ENCODE data around the gene RTP1.

DNA sequence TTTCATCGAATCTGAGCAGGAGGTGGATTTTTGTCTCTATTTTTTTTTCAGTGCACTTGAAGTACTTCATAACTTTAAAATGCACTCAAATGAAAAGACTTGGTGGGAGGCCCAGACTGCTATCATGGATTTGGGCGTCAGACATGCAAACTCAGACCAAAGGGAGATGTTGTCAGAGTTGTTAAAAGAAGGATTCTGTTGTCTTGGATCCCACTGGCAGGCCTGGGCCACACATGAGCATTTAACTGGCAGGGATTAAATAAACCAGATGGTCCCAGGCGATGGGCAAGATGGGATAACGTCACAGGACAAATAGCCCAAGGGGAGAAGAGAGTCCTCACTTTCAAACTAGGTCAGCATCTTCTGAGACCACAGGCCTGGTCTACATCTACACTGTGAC lies 15.4 kb downstream of the RTP1 start:
- TF ChIP-seq, protein P1, sequence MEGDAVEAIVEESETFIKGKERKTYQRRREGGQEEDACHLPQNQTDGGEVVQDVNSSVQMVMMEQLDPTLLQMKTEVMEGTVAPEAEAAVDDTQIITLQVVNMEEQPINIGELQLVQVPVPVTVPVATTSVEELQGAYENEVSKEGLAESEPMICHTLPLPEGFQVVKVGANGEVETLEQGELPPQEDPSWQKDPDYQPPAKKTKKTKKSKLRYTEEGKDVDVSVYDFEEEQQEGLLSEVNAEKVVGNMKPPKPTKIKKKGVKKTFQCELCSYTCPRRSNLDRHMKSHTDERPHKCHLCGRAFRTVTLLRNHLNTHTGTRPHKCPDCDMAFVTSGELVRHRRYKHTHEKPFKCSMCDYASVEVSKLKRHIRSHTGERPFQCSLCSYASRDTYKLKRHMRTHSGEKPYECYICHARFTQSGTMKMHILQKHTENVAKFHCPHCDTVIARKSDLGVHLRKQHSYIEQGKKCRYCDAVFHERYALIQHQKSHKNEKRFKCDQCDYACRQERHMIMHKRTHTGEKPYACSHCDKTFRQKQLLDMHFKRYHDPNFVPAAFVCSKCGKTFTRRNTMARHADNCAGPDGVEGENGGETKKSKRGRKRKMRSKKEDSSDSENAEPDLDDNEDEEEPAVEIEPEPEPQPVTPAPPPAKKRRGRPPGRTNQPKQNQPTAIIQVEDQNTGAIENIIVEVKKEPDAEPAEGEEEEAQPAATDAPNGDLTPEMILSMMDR (conservative IDR thresholded peaks at IDR 0.05; ENCODE audit: low read depth, low read length) = no peak
- TF ChIP-seq RAD21 (IDR thresholded peaks at IDR 0.05; ENCODE audit: low read length) = no peak
- TF ChIP-seq MAZ (IDR thresholded peaks at IDR 0.05; ENCODE audit: borderline replicate concordance, low read depth, low read length) = no peak
- TF ChIP-seq, protein P2, sequence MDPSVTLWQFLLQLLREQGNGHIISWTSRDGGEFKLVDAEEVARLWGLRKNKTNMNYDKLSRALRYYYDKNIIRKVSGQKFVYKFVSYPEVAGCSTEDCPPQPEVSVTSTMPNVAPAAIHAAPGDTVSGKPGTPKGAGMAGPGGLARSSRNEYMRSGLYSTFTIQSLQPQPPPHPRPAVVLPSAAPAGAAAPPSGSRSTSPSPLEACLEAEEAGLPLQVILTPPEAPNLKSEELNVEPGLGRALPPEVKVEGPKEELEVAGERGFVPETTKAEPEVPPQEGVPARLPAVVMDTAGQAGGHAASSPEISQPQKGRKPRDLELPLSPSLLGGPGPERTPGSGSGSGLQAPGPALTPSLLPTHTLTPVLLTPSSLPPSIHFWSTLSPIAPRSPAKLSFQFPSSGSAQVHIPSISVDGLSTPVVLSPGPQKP (IDR thresholded peaks at IDR 0.05; ENCODE audit: borderline replicate concordance, low read depth, low read length) = no peak
- no peak for TF ChIP-seq MAFK (IDR thresholded peaks at IDR 0.05; ENCODE audit: low read depth, low read length)
- no peak for TF ChIP-seq POLR2A (IDR thresholded peaks at IDR 0.05; ENCODE audit: low read depth, low read length)
- TF ChIP-seq SMC3 (IDR thresholded peaks at IDR 0.05; ENCODE audit: low read depth, low read length) = no peak
- TF ChIP-seq, protein P3, sequence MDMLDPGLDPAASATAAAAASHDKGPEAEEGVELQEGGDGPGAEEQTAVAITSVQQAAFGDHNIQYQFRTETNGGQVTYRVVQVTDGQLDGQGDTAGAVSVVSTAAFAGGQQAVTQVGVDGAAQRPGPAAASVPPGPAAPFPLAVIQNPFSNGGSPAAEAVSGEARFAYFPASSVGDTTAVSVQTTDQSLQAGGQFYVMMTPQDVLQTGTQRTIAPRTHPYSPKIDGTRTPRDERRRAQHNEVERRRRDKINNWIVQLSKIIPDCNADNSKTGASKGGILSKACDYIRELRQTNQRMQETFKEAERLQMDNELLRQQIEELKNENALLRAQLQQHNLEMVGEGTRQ (IDR thresholded peaks at IDR 0.05; ENCODE audit: low read depth, low read length) = no peak
- TF ChIP-seq MXI1 (IDR thresholded peaks at IDR 0.05; ENCODE audit: borderline replicate concordance, low read depth, low read length) = no peak
- TF ChIP-seq RFX5 (IDR thresholded peaks at IDR 0.05; ENCODE audit: low read depth, low read length) = no peak
- no peak for TF ChIP-seq RCOR1 (IDR thresholded peaks at IDR 0.05; ENCODE audit: insufficient replicate concordance, low read length)

Data from IMR-90 (cell line).